ENCODE results near the gene ORAI1.
"Not testable (repeated sequence)": the region's sequence is repeated elsewhere in the genome, so short reads cannot be mapped to it uniquely, and the experiment has no call there.

ORAI1 gene

DNA sequence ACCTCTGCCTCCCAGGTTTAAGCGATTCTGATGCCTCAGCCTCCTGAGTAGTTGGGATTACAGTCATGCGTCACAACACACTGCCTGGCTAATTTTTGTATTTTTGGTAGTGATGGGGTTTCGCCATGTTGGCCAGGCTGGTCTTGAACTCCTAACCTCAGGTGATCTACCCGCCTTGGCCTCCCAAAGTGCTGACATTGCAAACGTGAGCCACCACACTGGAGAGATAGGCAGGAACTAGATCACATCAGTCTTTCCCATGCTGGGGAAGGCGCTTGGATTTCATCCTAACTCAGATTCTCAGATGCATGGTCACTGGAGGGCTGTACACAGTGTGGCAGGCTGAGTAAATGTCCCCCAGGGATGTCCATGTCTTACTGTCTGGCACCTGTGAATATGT is 18.0 kb upstream of the ORAI1 start:
- DNase-seq: no peak

DNA sequence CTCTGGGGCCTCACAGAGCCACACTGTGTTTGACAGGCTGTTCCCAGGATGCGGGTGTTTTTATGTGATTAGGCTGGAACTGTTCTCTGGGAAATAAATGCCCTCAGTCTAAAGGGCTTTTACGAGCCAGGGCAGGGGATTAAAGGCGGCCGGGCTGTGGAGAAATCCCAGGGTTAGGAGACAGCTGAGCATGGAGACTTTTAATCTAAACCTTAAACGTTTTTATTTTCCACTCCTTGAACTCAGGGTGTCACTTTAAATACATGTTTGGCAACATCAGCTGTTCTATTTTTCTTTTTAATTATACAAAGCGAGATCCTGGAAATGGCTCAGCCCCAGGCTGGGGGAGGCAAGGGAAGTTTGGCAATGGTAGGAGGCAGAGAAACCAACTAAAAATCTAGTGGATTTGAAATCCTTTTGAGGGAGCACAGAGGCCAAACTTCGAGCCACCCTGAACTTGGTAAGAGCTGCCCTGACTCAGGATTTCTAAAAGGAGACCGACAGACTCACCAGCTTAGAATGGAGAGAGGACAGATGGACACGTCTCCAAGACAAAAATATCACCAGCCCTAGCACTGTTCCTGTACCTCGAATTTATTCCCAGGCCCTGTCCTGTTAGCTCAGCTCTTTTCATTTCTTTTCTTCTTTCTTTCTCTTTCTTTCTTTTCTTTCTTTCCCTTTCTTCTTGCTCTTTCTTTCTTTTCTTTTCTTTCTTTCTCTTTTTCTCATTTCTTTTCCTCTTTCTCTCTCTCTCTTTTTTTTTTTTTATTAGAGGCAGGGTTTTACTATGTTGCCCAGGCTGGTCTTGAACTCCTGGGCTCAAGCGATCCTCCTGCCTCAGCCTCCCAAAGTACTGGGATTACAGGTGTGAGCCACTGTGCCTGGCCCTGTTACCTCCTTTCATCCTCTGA is 15.8 kb upstream of the ORAI1 start:
- no peak for DNase-seq

DNA sequence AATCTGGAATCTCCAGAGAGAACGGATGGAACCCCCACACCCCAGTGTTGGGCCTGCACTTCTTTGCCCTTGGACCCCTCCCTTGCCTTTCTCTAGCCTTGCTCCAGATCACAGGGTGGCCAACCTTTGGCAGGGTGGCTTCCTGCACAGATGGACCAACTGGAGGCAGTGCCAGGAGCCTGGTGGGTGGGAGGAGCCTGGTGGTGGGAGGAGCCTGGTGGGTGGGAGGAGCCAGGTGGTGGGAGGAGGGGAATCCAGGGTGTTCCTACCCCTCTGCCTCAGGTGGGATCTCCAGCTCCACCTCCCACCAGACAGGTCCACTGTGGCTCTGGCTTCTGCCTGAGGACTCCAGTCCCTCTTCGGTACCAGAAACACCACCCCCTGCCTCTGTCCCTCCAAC is 15.0 kb upstream of the ORAI1 start:
- DNase-seq: no peak

- no peak for DNase-seq
Measured at GRCh38 chr12:121613462-121613861, 12.9 kb upstream of the ORAI1 start.

GRCh38 chr12:121614872-121615467 is 11.4 kb upstream of the ORAI1 start:
- DNase-seq: no peak

- DNase-seq: no peak
Measured at GRCh38 chr12:121618659-121619233, 7.6 kb upstream of the ORAI1 start.

DNA sequence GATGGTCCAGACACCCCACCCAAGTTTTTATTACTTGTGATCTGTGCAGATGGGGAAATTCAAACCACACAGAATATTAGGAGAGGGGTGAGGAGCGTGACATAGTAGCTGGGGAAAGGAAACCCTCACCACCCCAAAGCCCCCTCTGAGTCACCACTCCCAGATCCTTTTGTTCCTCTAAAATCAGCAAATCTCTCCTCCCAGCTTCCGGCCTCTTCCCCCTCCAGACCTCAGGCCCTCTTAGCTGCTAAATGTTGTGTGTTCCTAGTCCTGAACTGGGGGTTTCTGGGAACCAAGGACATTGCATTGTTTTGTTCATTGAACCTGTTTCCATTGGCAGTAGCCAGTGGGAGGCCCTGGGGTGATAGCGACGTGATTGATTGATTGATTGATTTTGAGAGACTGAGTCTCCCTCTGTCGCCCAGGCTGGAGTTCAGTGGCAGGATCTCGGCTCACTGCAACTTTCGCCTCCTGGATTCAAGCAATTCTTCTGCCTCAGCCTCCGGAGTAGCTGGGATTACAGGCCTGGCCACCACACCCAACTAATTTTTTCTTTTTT is 5.9 kb upstream of the ORAI1 start:
- peak in 1 of 2 donors; percentile 83 for DNase-seq

GRCh38 chr12:121626853-121627640 is 717 bp downstream of the ORAI1 start:
- peak; percentile 79 to 89 for DNase-seq

DNA sequence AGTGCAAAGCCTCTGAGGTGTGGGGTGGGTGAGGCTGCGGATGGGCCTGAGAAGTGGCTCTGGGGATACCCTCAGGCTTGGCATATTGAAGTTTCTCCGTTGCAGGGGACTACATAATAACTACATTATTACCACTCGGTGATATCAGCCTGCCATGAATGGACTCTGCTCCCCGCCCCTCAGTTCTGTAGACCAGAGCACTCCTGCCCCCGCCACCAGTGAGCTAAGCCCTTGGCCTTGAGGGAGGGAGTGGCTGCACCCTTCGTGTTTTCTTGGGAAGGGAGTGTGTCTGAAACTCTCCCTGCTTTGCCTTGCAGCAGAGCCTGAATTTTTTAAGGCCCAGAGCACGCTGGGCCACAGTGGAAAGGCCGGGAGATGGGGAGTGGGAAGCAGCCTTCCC is 1.7 kb downstream of the ORAI1 start:
- no peak for DNase-seq

DNA sequence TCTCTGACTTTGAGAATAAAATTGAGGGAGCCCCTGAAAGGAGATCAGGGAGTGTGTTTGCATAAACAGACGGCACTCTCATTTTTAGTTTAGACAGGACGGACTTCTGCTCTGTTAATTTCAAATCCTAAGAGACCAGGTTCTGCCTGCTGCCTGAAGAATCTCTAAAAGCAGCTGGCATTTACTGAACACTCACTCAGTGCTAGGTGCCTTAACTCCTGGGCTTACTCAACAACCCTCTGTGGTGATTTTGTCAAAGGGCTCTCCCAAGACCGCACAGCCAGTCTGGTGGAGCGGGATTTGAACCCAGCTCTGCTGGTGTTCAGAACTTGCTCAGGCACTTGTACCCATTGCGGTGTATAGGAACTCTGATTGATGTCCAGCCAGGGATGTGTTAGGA is 2.2 kb downstream of the ORAI1 start:
- no peak for DNase-seq

DNA sequence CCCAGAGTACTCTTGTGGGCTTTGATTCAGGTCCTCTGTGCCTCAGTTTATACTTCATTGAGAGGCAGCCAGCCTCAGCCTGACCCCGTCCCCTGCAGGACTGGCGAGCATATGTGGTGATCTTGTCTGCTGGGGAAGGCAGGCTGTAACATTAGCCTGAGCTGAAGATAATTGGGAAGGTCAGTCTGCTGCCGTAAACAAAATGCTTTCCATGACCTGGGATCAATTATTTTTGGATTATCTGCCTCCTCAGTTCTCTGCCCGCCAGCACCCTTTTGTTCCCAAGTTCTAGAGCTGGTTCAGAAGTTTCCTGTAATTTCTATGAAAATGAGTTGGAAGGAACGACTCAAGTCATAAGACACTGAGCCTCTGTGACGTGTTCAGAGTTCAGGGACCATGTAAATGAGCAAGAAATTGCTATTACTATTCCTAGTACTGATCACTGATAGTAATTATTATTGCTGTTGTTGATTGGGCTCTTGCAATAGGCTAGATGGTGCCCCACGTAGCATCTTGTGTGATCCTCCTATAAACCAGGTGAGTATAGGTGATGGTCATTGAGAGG is 4.5 kb downstream of the ORAI1 start:
- DNase-seq: no peak

DNA sequence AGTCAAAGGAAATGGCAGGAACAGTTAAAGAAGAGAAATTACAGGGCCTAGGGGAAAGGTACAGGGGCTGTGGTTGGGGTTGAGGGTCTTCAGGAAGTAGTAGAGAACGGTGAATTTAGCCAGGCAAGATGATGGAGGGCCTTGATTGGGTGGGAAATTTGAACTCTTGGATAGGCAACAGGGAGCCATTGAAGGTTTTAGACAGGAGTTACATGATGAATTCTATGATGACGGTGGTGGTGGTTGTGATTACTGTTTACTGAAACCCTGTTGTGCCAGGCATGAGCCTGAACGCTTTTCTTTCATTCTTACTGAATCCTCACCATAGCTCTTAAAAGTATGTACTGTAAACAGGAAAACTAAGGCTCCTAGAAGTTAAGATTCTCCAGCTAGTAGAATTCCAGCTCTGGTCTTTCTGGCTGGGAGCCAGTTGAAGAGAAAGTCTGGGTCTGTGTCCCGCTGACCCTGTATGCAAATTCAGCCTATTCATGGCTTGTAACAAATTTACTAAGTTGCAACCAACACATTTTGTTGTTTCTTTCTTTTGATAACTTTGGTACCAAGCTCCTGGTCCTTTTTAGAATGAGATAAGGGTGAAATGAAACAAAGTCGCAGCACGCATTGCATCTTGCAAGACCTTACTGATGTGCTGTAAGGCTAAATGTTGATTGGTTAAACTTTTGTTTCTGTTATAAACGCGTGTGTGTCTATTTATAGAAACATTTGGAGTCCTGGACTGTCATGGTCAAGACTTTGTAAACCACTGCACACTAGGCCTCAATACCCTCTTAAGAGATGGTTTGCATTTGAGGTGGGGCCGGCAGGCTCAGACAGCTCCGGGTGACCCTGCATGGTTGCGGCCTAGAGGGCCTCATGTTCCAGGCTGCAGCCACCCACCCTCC is 6.0 kb downstream of the ORAI1 start:
- DNase-seq: no peak

DNA sequence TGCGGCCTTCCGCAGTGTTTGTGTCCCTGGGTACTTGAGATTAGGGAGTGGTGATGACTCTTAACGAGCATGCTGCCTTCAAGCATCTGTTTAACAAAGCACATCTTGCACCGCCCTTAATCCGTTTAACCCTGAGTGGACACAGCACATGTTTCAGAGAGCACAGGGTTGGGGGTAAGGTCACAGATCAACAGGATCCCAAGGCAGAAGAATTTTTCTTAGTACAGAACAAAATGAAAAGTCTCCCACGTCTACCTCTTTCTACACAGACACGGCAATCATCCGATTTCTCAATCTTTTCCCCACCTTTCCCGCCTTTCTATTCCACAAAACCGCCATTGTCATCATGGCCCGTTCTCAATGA is 7.5 kb downstream of the ORAI1 start:
- DNase-seq: not testable (repeated sequence)

DNA sequence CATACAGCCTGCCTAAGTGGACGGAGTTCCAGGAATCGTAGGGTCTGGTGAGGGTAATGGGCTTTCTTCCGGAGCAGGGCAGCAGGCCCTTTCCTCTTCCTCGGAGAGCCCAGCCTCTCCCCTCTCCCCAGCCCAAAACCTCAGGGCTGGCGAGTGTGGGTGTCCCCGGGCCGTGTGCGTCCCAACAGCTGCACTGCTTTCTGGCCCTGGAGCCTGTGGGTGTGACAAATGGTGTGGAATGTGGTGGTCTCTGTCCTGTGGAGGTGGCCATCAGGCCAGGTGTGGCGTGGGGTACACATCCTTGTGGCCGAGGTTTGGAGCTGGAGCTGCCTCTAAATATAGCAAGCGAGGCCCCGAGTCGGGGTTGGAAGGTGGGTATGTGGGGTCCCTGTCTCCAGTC is 8.5 kb downstream of the ORAI1 start:
- no peak for DNase-seq

DNA sequence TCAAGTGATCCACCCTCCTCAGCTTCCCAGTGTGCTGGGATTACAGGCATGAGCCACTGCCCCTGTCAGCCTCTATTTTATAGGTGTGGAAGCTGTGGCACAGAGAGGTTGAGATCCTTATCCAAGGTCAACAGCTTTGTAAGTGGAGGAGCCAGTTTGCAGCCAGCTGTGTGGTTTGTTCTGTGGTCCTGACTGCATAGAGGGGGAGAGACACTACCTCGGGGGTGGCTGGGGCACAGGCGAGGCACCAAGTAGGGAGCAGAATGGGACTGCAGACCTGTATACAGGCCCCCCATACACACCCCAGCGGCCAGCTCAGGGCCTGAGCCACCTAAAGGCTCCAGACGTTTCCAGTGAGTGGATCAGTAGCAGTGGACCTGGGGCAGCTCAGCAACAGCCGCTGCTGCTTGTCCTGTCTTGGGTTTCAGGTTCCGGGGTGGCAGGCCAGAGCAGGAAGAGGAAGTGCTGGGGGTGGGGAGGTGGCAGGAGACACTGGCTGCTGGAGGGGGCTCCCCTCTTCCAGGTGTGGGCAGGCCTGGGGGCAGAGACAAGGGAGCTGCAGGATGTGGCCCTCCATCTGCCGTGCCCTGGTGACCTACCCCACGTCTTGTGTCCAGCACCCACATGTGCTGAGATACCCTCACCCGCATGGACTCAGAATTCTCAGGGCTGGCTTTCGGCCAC is 11.0 kb downstream of the ORAI1 start:
- peak in 1 of 2 donors; percentile 8 for DNase-seq

GRCh38 chr12:121638298-121639202 is 12.2 kb downstream of the ORAI1 start:
- no peak for DNase-seq

DNA sequence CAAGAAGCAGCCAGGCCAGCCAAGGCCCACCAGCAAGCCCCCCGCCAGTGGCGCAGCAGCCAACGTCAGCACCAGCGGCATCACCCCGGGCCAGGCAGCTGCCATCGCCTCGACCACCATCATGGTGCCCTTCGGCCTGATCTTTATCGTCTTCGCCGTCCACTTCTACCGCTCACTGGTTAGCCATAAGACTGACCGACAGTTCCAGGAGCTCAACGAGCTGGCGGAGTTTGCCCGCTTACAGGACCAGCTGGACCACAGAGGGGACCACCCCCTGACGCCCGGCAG is 15.0 kb downstream of the ORAI1 start:
- no peak for DNase-seq

GRCh38 chr12:121648458-121649028 is 22.2 kb downstream of the ORAI1 start:
- DNase-seq: no peak

GRCh38 chr12:121649322-121649721 is 23.0 kb downstream of the ORAI1 start:
- no peak for DNase-seq

Data from bone marrow (tissue), 2 donors.